ENCODE measurements around the gene SPEG.
A peak's percentile ranks its signal among the peaks of the same experiment; 100 is the strongest.

SPEG gene

DNA sequence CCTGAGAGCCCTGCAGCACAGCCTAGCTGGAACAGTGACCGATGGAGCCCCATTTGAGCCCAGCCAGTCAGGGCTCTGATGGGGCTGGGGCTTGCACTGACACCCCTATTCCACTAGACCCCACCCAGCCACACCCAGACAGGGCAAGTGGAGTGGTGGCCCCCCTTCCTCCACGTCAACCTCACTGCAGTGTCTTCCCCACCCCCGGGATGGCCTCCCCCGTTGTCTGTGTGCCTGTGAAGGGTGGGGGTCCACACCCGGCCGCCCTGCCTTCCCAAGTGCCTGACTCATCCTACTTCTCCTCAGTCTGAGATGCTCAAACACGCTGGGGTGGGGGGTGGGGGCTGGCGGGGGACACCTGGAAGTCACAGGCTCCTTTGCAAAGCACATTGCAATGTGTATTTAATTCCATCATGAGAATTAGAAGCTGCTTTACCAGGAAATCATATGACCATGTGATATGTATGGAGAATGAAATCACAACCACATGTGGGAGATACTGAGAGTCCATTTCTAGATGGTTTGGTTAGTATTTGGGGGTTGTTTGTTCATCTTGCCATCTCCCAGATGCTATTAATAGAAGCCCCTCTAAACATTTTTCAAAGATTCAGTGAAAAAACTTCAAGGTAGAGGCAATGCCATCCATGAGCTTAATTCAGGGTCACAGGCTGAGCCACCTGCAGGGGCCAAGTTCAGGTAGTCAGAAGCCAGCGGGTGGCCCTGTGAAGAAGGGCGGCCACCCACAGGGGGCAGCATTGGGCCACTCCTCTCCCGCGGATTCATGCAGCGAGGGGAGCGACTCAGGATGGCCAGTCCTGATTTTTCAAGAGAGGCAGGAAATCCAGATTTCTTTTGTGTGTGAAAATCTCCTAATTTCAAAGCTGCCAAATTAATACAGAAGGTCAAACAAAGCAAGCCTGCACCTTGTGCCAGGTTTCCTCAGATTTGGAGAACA lies 41.3 kb downstream of the SPEG start:
- TF ChIP-seq, protein P1, sequence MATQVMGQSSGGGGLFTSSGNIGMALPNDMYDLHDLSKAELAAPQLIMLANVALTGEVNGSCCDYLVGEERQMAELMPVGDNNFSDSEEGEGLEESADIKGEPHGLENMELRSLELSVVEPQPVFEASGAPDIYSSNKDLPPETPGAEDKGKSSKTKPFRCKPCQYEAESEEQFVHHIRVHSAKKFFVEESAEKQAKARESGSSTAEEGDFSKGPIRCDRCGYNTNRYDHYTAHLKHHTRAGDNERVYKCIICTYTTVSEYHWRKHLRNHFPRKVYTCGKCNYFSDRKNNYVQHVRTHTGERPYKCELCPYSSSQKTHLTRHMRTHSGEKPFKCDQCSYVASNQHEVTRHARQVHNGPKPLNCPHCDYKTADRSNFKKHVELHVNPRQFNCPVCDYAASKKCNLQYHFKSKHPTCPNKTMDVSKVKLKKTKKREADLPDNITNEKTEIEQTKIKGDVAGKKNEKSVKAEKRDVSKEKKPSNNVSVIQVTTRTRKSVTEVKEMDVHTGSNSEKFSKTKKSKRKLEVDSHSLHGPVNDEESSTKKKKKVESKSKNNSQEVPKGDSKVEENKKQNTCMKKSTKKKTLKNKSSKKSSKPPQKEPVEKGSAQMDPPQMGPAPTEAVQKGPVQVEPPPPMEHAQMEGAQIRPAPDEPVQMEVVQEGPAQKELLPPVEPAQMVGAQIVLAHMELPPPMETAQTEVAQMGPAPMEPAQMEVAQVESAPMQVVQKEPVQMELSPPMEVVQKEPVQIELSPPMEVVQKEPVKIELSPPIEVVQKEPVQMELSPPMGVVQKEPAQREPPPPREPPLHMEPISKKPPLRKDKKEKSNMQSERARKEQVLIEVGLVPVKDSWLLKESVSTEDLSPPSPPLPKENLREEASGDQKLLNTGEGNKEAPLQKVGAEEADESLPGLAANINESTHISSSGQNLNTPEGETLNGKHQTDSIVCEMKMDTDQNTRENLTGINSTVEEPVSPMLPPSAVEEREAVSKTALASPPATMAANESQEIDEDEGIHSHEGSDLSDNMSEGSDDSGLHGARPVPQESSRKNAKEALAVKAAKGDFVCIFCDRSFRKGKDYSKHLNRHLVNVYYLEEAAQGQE (IDR thresholded peaks at IDR 0.05; ENCODE audit: low read depth), result no peak
- TF ChIP-seq RAD21 (IDR thresholded peaks at IDR 0.05; ENCODE audit: low read depth) (peak; percentile 72), EP300 (IDR thresholded peaks at IDR 0.05; ENCODE audit: borderline replicate concordance) (no peak), CREB1 (IDR thresholded peaks at IDR 0.05; ENCODE audit: low read depth) (no peak), ZBTB7A (IDR thresholded peaks at IDR 0.05; ENCODE audit: low read depth) (no peak), YY1 (IDR thresholded peaks at IDR 0.05; ENCODE audit: low read depth) (0 out of 2 replicates have a peak, but pooled peaks have one; percentile 11), FOXM1 (IDR thresholded peaks at IDR 0.05; ENCODE audit: borderline replicate concordance, low read depth) (no peak)

DNA sequence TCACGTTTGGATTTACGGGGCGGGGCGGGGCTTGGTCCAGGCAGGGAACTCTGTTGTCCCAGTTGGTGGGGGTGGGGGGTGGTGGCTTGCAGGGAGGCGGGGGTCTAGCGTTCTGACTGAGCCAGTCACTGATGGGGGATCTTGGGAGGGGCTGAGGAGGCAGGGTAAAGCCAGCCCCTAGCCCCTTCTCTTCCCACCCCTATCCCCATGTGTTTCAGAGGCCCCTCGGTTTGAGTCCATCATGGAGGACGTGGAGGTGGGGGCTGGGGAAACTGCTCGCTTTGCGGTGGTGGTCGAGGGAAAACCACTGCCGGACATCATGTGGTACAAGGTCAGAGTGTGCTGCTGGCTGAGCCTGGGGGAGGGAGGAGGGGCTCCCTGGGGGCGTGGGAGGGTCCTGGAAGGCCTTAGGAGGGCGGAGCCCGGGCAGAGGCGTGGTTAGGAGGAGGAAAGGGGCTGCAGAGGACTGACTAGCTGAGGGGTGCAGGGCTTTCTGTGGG lies 42.1 kb downstream of the SPEG start:
- TF ChIP-seq CREB1 (IDR thresholded peaks at IDR 0.05; ENCODE audit: low read depth) (no peak), EP300 (IDR thresholded peaks at IDR 0.05; ENCODE audit: borderline replicate concordance) (no peak), TCF12 (IDR thresholded peaks at IDR 0.05; ENCODE audit: low read depth) (no peak), NFIC (IDR thresholded peaks at IDR 0.05) (no peak), YY1 (IDR thresholded peaks at IDR 0.05; ENCODE audit: low read depth) (no peak), RAD21 (IDR thresholded peaks at IDR 0.05; ENCODE audit: low read depth) (no peak), TAF1 (IDR thresholded peaks at IDR 0.05; ENCODE audit: low read depth) (no peak), FOXM1 (IDR thresholded peaks at IDR 0.05; ENCODE audit: borderline replicate concordance, low read depth) (no peak), ZBTB7A (IDR thresholded peaks at IDR 0.05; ENCODE audit: low read depth) (no peak), TEAD4 (IDR thresholded peaks at IDR 0.05) (no peak)
- TF ChIP-seq, protein P2, sequence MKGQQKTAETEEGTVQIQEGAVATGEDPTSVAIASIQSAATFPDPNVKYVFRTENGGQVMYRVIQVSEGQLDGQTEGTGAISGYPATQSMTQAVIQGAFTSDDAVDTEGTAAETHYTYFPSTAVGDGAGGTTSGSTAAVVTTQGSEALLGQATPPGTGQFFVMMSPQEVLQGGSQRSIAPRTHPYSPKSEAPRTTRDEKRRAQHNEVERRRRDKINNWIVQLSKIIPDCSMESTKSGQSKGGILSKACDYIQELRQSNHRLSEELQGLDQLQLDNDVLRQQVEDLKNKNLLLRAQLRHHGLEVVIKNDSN (IDR thresholded peaks at IDR 0.05), result no peak
- TF ChIP-seq, protein P1 (IDR thresholded peaks at IDR 0.05; ENCODE audit: low read depth), result no peak
- TF ChIP-seq, protein P3, sequence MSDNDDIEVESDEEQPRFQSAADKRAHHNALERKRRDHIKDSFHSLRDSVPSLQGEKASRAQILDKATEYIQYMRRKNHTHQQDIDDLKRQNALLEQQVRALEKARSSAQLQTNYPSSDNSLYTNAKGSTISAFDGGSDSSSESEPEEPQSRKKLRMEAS (IDR thresholded peaks at IDR 0.05), result no peak

DNA sequence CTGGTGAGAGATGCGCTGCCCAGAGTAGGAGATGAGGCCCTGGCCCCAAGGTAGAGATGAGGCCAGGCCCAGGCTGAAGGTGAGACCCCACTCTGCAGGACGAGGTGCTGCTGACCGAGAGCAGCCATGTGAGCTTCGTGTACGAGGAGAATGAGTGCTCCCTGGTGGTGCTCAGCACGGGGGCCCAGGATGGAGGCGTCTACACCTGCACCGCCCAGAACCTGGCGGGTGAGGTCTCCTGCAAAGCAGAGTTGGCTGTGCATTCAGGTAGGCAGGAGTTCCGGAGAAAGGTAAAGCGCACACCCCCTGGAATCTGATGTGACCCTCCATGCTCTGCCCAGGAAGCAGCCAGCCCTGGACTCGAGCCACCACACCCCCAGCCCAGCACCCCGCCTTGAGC lies 42.5 kb downstream of the SPEG start:
- TF ChIP-seq NFIC (IDR thresholded peaks at IDR 0.05), result no peak
- no peak for TF ChIP-seq CREB1 (IDR thresholded peaks at IDR 0.05; ENCODE audit: low read depth)
- no peak for TF ChIP-seq CEBPB (IDR thresholded peaks at IDR 0.05)
- TF ChIP-seq RAD21 (IDR thresholded peaks at IDR 0.05; ENCODE audit: low read depth), result no peak
- no peak for TF ChIP-seq TEAD4 (IDR thresholded peaks at IDR 0.05)
- TF ChIP-seq TCF12 (IDR thresholded peaks at IDR 0.05; ENCODE audit: low read depth), result no peak
- TF ChIP-seq, protein P3 (IDR thresholded peaks at IDR 0.05), result no peak
- TF ChIP-seq EP300 (IDR thresholded peaks at IDR 0.05; ENCODE audit: borderline replicate concordance), result no peak
- no peak for TF ChIP-seq FOXM1 (IDR thresholded peaks at IDR 0.05; ENCODE audit: borderline replicate concordance, low read depth)
- no peak for TF ChIP-seq ZBTB7A (IDR thresholded peaks at IDR 0.05; ENCODE audit: low read depth)
- no peak for TF ChIP-seq EGR1 (IDR thresholded peaks at IDR 0.05)
- TF ChIP-seq YY1 (IDR thresholded peaks at IDR 0.05; ENCODE audit: low read depth), result no peak
- TF ChIP-seq, protein P1 (IDR thresholded peaks at IDR 0.05; ENCODE audit: low read depth), result no peak
- TF ChIP-seq TAF1 (IDR thresholded peaks at IDR 0.05; ENCODE audit: low read depth), result no peak
- TF ChIP-seq, protein P2 (IDR thresholded peaks at IDR 0.05), result no peak

DNA sequence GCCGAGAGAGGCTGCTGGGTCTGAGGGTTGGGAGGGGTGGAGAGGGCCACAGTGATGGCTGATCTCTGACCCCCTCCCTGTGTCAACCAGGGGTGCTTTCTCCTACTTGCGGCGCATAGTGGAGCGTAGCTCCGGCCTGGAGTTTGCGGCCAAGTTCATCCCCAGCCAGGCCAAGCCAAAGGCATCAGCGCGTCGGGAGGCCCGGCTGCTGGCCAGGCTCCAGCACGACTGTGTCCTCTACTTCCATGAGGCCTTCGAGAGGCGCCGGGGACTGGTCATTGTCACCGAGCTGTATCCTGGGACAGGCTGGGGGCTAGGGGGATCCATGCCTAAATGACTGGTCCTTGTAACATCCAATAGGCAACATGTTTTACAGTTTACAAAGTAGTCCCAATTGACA lies 43.2 kb downstream of the SPEG start:
- TF ChIP-seq CREB1 (IDR thresholded peaks at IDR 0.05; ENCODE audit: low read depth) (no peak), CEBPB (IDR thresholded peaks at IDR 0.05) (no peak), TEAD4 (IDR thresholded peaks at IDR 0.05) (no peak), YY1 (IDR thresholded peaks at IDR 0.05; ENCODE audit: low read depth) (no peak), NFIC (IDR thresholded peaks at IDR 0.05) (no peak), TAF1 (IDR thresholded peaks at IDR 0.05; ENCODE audit: low read depth) (no peak), FOXM1 (IDR thresholded peaks at IDR 0.05; ENCODE audit: borderline replicate concordance, low read depth) (no peak), EGR1 (IDR thresholded peaks at IDR 0.05) (no peak), ZBTB7A (IDR thresholded peaks at IDR 0.05; ENCODE audit: low read depth) (no peak), EP300 (IDR thresholded peaks at IDR 0.05; ENCODE audit: borderline replicate concordance) (no peak), TCF12 (IDR thresholded peaks at IDR 0.05; ENCODE audit: low read depth) (no peak), RAD21 (IDR thresholded peaks at IDR 0.05; ENCODE audit: low read depth) (no peak)
- TF ChIP-seq, protein P1 (IDR thresholded peaks at IDR 0.05; ENCODE audit: low read depth), result no peak
- TF ChIP-seq, protein P2 (IDR thresholded peaks at IDR 0.05), result no peak
- TF ChIP-seq, protein P3 (IDR thresholded peaks at IDR 0.05), result no peak
